HCT116 (cell line): ENCODE data around the gene C3orf52. TPM values are rescaled to one million over a fixed set of nuclear protein-coding genes. Genes with fewer than 3 reads are reported as not detected.

Experiments used
- ATAC-seq: fragments of 200-7000 bp; cut with Tn5 transposase; 2 replicates; pipeline ENCODE4 v1.9.1; 2020; ENCODE audit warnings: mild to moderate bottlenecking, moderate library complexity
- BruUV-seq: library from RNA; stranded (reverse); fragments of 400-500 nt; replicated peaks from 2 replicates; lab custom pipeline; 2021; lab: Mats Ljungman, UMichigan
- CTCF ChIA-PET: fragments of 300-600 bp; sonication (Branson Sonifier 250); formaldehyde crosslinking; loops from one replicate; lab custom pipeline; 2021; ENCODE audit warnings: antibody characterized with exemption; lab: Charles Lee
- POLR2A ChIA-PET: fragments of 300-600, 350-600 bp; sonication (Branson Sonifier 250); formaldehyde crosslinking; loops from one replicate; lab custom pipeline; 2021; ENCODE audit warnings: antibody characterized with exemption; lab: Charles Lee
- RAD21 ChIA-PET, 2 experiments: fragments of 300-600 bp; sonication (Branson Sonifier 250); formaldehyde crosslinking; loops; one replicate each; lab custom pipeline; 2023; ENCODE audit warnings: low total read pairs in 2 of 2; ENCODE audit not compliant: uncharacterized antibody in 2 of 2, unreplicated experiment in 2 of 2, low non-redundant PET in 1 of 2; lab: Charles Lee
- DNase-seq: peaks from one replicate; pipeline ENCODE4 v3.0.0-alpha.2; 2010; ENCODE audit warnings: low read depth, low spot score
- H2AFZ ChIP-seq: fragments of 200-600 bp; shearing (Covaris generic), sonication (generic); 2 replicates; pipeline ENCODE4 v1.6.1; 2017; ENCODE audit warnings: low read depth, mixed run types, mixed read lengths, antibody characterized with exemption, low read length; ENCODE audit not compliant: poor library complexity, severe bottlenecking
- H3K27ac ChIP-seq: 2 replicates; pipeline ENCODE4 v1.5.1; 2012; ENCODE audit warnings: low read depth, low read length
- H3K27me3 ChIP-seq: fragments of 200-600 bp; sonication (generic); 2 replicates; pipeline ENCODE4 v1.6.1; 2016; ENCODE audit warnings: mixed run types, low read length, mixed read lengths; ENCODE audit not compliant: insufficient read depth
- H3K36me3 ChIP-seq, 2 experiments: fragments of 200-500 bp in 1 of 2; fragments of 200-600 bp in 1 of 2; sonication (Bioruptor generic) in 1 of 2; sonication (generic) in 1 of 2; 2 replicates each; pipeline versions ENCODE4 v1.5.1 to v1.6.1; 2014 to 2016; ENCODE audit warnings: low read length in 2 of 2, inconsistent platforms in 1 of 2, mixed read lengths in 1 of 2, mixed run types in 1 of 2; ENCODE audit not compliant: insufficient read depth in 2 of 2, control insufficient read depth in 1 of 2
- H3K4me1 ChIP-seq, 2 experiments: fragments of 200-600 bp in 1 of 2; sonication (generic) in 1 of 2; 2 replicates each; pipeline versions ENCODE4 v1.5.1 to v1.6.1; 2012 to 2017; ENCODE audit warnings: low read length in 2 of 2, inconsistent platforms in 1 of 2, mild to moderate bottlenecking in 1 of 2, mixed read lengths in 1 of 2, mixed run types in 1 of 2, moderate library complexity in 1 of 2; ENCODE audit not compliant: insufficient read depth in 2 of 2, control insufficient read depth in 1 of 2
- H3K4me2 ChIP-seq: fragments of 200-600 bp; sonication (generic); 2 replicates; pipeline ENCODE4 v1.6.1; 2017; ENCODE audit warnings: mixed run types, low read length, mixed read lengths
- H3K4me3 ChIP-seq, 2 experiments: fragments of 200-600 bp in 1 of 2; sonication (generic) in 1 of 2; replicated peaks in 1 of 2; 2 replicates each; pipeline ENCODE4 v1.5.1; 2011 to 2016; ENCODE audit warnings: low read length in 2 of 2, control low read depth in 1 of 2, low read depth in 1 of 2, mild to moderate bottlenecking in 1 of 2, mixed read lengths in 1 of 2, mixed run types in 1 of 2
- H3K79me2 ChIP-seq: fragments of 200-600 bp; sonication (generic); 2 replicates; pipeline ENCODE4 v1.6.1; 2017; ENCODE audit warnings: mild to moderate bottlenecking, mixed run types, low read length, moderate library complexity, mixed read lengths; ENCODE audit not compliant: insufficient read depth
- H3K9ac ChIP-seq: fragments of 200-600 bp; sonication (generic); 2 replicates; pipeline ENCODE4 v1.6.1; 2016; ENCODE audit warnings: low read length, mixed read lengths
- H3K9me2 ChIP-seq: fragments of 200-600 bp; sonication (generic), shearing (Covaris generic); 2 replicates; pipeline ENCODE4 v1.6.1; 2017; ENCODE audit warnings: mixed run types, mild to moderate bottlenecking, moderate library complexity; ENCODE audit not compliant: insufficient read depth
- H3K9me3 ChIP-seq, 2 experiments: fragments of 200-500 bp in 1 of 2; fragments of 200-600 bp in 1 of 2; sonication (Bioruptor generic) in 1 of 2; sonication (generic) in 1 of 2; 2 replicates each; pipeline ENCODE4 v1.6.1; 2014 to 2017; ENCODE audit warnings: low read length in 2 of 2, mixed read lengths in 2 of 2, inconsistent platforms in 1 of 2, low read depth in 1 of 2, mild to moderate bottlenecking in 1 of 2, mixed run types in 1 of 2, moderate library complexity in 1 of 2; ENCODE audit not compliant: control insufficient read depth in 1 of 2, insufficient read depth in 1 of 2
- H4K20me1 ChIP-seq: fragments of 200-600 bp; sonication (generic), shearing (Covaris generic); 2 replicates; pipeline ENCODE4 v1.6.1; 2017; ENCODE audit warnings: mixed run types, mild to moderate bottlenecking, moderate library complexity; ENCODE audit not compliant: insufficient read depth
- CTCF ChIP-seq, 3 experiments: fragments of 200-600 bp in 1 of 3; sonication (generic) in 1 of 3; IDR thresholded peaks in 2 of 3; conservative IDR thresholded peaks in 1 of 3; 2 replicates each; pipeline ENCODE4 v1.5.1; 2012 to 2017; ENCODE audit warnings: low read depth in 2 of 3, low read length in 2 of 3, antibody characterized with exemption in 1 of 3, borderline replicate concordance in 1 of 3, control low read depth in 1 of 3, mild to moderate bottlenecking in 1 of 3, mixed read lengths in 1 of 3, mixed run types in 1 of 3, moderate library complexity in 1 of 3; ENCODE audit not compliant: insufficient read depth in 1 of 3
- ZBTB33 ChIP-seq: IDR thresholded peaks from 2 replicates; pipeline ENCODE4 v1.6.1; 2011; ENCODE audit warnings: mild to moderate bottlenecking, low read length, moderate library complexity; ENCODE audit not compliant: insufficient replicate concordance; ENCODE audit errors: extremely low read depth
- ZNF274 ChIP-seq: fragments of 200-500 bp; sonication (Bioruptor generic); IDR thresholded peaks from 2 replicates; pipeline ENCODE4 v1.6.1; 2014; ENCODE audit warnings: mild to moderate bottlenecking, low read depth, low read length, inconsistent platforms
- intact Hi-C: fragments of 100-400 bp; cut with micrococcal nuclease; formaldehyde crosslinking; loops from 2 replicates; pipeline ENCODE4 v1.10.0; 2022
- total RNA-seq: library from RNA; stranded (reverse); gene quantifications from one replicate; pipeline ENCODE4 v1.2.1, GENCODE V29; 2021; ENCODE audit not compliant: unreplicated experiment

The C3orf52 gene
- total RNA-seq, 1 experiment from 2014 or later: 14.3 TPM

GRCh38 chr3:112117841-112118571 lies 31.8 kb downstream of the C3orf52 start:
- H3K4me2 ChIP-seq: no peak overlapping the region
- ChIA-PET POLR2A (no interaction called here), CTCF (no interaction called here), RAD21 (no interaction called here)
- no peak overlapping the region for H2AFZ ChIP-seq
- TF ChIP-seq ZNF274 (no peak), CTCF (IDR thresholded peaks at IDR 0.05 in 2 of 3, conservative IDR thresholded peaks at IDR 0.05 in 1 of 3; ENCODE audit: borderline replicate concordance in 1 of 3, insufficient read depth in 1 of 3, low read depth in 2 of 3, low read length in 2 of 3) (peak in 2 of 3 experiments; percentile 6 to 22; a peak in 1 of 6 replicates), ZBTB33 (no peak)
- DNase-seq (no peak), ATAC-seq (peak; percentile 74)
- no peak overlapping the region for H3K4me3 ChIP-seq
- H3K79me2 ChIP-seq: no peaks in the 10 kb centered on the region
- no peaks in the 10 kb centered on the region for H3K9me2 ChIP-seq
- no peaks in the 10 kb centered on the region for H3K4me1 ChIP-seq
- intact Hi-C loops: loop anchor here (10.0 kb wide), 1 partner anchor 857 kb away; the partner anchor contains the start of gene CD200R1
- H3K9me3 ChIP-seq: no peaks in the 10 kb centered on the region
- H3K9ac ChIP-seq: no peak overlapping the region
- H3K36me3 ChIP-seq: peaks cover 17 to 32% of the 10 kb centered on the region in 2 experiments; a peak in 3 of 4 replicates
- no TSS peak for BruUV-seq
- no peaks in the 10 kb centered on the region for H3K27me3 ChIP-seq
- no peaks in the 10 kb centered on the region for H4K20me1 ChIP-seq
- H3K27ac ChIP-seq: no peak overlapping the region
